NCI-H146 (cell line): ENCODE measurements around the gene MRTFA.
A peak's percentile ranks its signal among the peaks of the same experiment; 100 is the strongest.
"Not testable (repeated sequence)": the region's sequence is repeated elsewhere in the genome, so short reads cannot be mapped to it uniquely, and the experiment has no call there.

ENCODE experiments used
- DNase-seq: peaks from one replicate; lab custom pipeline; 2025; lab: John Stamatoyannopoulos, UW

Gene MRTFA

DNA sequence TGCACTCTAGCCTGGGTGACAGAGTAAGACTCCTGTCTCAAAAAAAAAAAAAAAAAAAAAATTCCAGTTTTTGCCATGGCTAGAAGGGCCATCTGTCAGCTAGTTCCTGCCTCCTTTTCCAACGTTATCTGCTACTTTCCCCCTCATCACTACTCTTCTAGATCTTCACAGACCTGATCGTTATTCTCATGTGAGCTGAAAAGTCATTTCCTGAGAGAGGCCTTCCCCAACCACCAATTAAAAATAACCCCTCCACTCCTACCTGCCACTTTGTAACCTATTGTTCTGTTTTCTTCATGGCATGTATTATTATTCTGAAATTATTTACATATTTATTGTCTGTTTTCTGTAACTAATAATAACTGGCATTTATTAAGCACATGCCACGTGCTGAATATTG lies 241.9 kb downstream of the MRTFA start:
- no peak for DNase-seq

DNA sequence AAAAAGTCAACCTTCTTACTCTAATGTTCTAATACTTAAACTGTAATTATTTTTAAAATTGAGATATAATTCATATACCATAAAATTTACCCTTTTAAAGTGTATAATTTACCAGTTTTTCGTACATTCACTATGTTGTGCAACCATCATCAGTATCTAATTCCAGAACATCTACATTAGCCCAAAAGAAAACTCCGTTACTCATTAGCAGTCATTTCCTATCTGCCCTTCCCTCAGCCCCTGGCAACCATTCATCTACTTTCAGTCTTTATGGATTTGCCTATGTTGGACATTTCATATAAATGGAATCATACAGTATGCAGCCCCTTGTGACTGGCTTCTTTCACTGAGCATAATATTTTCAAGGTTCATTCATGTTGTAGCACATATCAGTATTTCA lies 243.9 kb downstream of the MRTFA start:
- DNase-seq = no peak

- no peak for DNase-seq
Measured at GRCh38 chr22:40391417-40391816, 245.1 kb downstream of the MRTFA start.

DNA sequence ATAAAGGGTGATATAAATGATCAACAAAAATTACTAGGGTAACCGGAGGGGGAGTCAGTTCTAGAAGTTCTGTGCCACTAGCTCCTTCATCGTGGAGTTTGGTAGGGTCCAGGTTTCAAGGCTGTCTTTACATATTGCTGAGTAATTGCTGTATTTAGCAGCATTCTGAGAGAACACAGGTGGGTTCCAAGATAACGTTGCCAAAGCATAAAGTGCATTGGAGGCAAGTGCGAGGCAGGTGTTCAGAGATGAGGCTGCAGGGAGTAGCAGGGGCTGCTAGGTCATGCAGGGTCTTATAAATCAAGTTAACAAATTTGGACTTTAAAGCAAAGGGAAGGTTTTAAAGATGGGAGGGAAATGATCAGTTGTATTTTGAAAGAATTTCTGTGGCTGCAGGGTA lies 248.3 kb downstream of the MRTFA start:
- peak; percentile 17 for DNase-seq

DNA sequence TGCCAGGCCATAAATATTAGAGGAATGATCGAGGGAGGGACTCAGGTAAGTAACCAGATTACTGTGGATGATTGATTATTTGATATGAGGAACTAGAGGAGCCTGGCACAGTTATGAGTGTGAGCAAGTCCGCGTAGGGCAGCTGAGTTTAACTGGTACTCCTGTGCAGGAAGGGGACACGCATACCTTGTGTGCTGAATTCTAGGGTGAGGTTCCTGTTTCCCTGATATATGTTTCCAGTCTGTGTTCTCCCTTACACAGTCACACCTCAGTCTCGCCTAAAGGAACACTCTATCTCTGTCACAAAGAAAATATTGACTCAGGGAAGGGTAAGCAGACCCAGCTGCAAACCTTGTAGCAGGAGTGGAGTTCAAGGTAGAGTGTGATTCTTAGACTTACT lies 248.8 kb downstream of the MRTFA start:
- peak; percentile 17 for DNase-seq

DNA sequence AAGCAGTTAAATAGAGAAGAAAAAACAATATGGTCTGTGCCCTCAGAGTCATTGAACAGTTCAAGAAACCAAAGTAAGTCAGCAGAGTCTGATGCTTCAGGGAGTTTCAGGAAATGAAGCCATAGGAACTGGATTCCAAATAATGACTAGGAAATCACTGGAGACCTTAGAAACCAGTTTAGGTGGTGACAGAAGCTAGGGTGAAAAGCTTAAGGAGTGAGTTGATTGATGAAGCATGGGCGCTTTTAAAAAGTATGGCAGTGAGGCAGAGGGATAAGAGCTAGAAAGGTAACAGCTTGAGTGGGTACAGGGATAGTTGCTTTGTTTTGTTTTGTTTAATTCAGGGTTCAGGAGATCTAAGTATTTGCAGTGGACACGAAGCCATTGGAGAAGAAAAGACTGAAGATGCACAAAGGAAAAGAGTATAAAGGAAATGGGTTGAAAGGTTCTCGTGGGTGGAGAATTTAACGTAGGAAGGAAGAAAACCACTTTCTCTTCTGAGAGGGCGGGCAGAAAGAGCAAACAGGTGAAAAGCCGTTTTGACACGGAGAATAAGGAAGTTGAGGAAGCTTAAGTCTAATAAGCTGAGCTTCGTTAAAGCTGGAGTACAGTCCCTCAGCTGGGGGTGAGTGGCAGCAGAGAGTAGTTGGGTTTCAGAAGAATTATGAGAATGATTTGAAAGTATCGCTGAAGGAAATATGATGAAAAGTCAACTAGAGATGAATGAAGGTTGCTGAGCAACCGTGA lies 251.3 kb downstream of the MRTFA start:
- no peak for DNase-seq

DNA sequence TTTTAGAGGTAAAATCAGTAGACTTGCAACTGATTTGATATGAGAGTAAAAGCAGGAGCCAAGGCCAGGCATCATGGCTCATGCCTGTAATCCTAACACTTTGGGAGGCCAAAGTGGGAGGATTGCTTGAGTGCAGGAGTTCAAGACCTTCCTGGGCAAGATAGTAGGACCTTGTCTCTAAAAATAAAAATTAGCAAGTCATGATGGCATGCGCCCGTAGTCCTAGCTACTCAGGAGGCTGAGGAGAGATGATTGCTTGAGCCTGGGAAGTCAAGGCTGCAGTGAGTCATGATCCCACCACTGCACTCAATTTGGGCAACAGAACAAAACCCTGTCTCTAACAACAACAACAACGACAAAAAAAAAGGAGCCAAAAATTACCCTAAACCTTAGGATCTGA lies 252.6 kb downstream of the MRTFA start:
- no peak for DNase-seq

DNA sequence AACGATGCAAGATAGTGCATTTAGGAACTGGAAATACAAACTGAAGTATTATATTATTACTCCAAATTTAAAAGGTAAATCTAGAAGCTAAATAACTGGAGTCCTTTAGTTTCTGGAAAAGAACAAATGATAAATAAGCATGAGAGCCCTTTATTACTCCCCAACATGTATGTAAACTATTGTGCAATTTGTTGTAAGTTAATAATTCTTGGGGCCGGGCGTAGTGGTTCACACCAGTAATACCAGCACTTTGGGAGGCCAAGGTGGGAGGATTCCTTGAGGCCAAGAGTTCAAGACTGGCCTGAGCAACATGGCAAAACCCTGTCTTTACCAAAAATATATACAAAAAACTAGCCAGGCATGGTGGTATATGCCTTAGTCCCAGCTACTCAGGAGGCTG lies 255.1 kb downstream of the MRTFA start:
- DNase-seq = no peak

- not testable (repeated sequence) for DNase-seq
Measured at GRCh38 chr22:40378448-40378847, 258.1 kb downstream of the MRTFA start.

DNA sequence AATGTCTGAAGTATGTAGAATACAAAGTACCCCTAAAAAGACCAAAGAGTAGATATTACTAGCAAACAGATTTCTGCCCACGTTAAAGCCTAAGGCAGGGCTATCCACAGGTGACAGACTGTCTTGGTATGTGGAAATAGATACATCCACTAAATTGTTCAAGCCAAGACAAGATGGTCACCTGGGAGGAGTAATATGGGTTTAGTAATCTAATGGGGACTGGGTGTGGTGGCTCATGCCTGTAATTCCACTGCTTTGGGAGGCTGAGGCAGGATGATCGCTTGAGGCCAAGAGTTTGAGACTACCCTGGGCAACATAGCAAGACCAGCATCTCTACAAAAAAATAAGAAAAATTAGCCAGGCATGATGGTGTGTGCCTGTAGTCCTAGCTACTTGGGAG lies 258.6 kb downstream of the MRTFA start:
- DNase-seq = no peak

DNA sequence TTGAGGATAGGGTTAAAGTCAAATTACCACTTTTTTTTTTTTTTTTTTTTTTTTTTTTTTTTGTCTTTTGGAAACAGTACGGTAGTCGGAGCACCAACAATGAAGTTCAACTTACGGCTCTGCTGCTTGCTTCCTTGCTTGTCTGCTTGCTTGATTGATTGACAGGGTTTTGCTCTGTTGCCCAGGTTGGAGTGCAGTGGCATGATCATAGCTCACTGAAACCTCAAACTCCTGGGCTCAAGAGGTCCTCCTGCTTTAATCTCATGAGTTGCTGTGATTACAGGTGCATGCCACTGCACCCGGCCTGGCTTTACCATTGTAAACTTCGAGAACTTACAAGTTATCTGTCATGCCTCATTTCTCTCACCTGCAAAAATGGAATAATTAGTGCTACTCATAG lies 260.4 kb downstream of the MRTFA start:
- DNase-seq = no peak

DNA sequence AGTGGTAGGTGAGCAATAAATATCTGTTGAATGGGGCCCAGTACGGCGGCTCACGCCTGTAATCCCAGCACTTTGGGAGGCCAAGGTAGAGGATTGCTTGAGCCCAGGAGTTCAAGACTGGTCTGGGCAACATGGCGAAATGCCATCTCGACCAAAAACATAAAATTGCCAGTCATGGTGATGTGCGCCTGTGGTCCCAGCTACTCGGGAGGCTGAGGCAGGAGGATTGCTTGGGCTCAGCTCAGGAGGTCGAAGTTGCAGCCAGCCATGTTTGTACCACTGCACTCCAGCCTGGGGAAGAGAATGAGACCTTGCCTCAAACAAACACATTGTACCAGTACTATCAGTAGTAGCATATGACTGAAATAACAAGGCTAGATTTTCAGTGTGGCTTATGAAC lies 262.0 kb downstream of the MRTFA start:
- no peak for DNase-seq

DNA sequence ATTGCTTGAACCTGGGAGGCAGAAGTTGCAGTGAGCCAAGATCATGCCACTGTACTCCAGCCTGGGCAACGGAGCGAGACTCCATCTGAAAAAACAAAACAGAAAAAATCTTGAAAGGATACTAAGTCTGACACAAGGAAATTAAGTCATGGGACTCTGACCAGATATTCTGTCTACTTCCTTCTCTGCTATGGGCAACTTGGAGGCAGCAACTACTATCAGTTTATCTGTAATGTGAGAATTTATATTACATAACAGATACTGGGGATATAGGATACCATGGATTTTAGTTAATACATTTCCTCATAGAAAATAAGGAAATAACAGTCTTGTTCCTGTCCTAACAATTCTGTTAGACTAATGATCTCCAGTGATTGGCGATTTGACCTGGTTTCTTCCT lies 267.7 kb downstream of the MRTFA start:
- no peak for DNase-seq

- DNase-seq = no peak
Measured at GRCh38 chr22:40368016-40368415, 268.5 kb downstream of the MRTFA start.

- no peak for DNase-seq
Measured at GRCh38 chr22:40367342-40367741, 269.2 kb downstream of the MRTFA start.

- no peak for DNase-seq
Measured at GRCh38 chr22:40366068-40366467, 270.5 kb downstream of the MRTFA start.

- no peak for DNase-seq
Measured at GRCh38 chr22:40364431-40364830, 272.1 kb downstream of the MRTFA start.

- no peak for DNase-seq
Measured at GRCh38 chr22:40363059-40363458, 273.5 kb downstream of the MRTFA start.

DNA sequence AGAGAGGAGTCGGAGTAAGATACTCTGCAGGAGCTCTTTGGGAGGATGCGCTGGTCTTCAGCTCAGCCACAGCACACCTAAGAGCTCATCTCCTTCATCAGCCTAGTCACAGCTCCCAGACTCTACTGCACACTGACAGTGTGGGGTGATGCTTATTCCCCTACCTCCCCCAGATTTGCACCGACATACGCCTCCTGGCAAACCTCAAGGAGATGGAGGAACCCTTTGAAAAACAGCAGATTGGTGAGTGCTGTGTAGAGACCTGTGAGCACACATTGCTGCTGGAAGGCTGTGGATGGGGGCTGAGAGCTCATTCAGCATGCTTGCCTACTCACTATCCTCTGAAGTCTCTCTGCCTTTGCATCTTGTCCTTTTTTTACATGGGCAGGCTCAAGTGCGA lies 275.4 kb downstream of the MRTFA start:
- no peak for DNase-seq
